RPMI8226 (cell line): ENCODE data around the gene ATP12A.

Experiments
- DNase-seq: peaks from one replicate; pipeline ENCODE4 v3.0.0-alpha.2; 2015

The ATP12A gene

DNA sequence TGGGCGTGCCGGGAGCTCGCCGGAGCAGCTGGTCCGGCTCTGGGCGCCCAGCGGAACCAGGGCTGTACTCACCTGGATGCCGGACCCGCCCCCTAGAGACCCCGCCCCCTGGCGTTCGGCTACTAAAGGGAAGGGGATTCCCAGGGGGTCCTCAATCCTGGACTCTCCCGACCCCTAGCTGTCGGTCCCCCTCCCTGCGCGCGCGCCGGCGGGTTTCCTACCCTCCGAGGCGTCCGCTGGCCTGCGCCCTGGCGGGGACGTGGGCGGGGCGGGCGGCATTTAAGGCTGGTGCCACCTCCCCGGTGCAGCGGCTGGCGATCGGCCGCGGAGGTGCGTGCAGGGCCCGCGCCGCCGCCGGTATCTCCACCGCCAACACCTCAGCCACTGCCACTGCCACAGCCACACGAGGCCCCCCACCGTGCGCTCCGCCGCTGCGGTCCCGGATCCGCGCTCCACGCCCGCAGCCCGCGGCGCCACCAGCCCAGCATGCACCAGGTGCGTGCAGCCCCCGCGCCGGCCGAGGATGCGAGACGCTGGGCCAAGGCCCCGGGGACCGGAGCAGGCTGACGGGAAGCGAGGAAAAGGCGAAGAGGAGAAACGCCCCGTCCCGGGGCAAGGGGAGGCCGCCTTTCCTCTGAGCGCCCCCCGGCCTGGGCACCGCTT lies at the start of gene ATP12A:
ATP12A (plus strand) TSS at position 151 of the 663 bp plus-strand sequence; CDS start at position 487, 336 bp downstream.
- no peak for DNase-seq

- DNase-seq, result no peak
Measured at GRCh38 chr13:24630851-24631620, 49.2 kb upstream of the ATP12A start.

DNA sequence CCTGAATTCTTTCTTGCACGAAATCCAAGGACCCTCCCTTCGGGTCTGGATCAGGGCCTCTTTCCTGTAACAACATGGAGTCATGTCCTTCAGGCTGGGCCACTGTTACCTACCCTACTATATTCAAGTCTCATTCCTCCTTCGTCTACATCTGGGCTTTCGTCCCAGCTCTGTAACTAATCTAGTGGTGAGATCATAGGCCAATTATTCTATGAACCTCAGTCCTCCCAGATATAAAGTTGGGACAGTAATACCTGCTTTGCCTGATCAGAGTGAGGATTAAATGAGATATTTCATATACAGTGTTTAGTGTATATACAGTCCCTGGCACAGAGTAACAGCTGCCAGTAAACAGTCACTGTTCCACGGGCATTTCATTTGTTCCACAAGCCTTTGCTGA lies 48.3 kb upstream of the ATP12A start:
- DNase-seq, result no peak

- DNase-seq, result no peak
Measured at GRCh38 chr13:24632382-24633121, 47.7 kb upstream of the ATP12A start.

DNA sequence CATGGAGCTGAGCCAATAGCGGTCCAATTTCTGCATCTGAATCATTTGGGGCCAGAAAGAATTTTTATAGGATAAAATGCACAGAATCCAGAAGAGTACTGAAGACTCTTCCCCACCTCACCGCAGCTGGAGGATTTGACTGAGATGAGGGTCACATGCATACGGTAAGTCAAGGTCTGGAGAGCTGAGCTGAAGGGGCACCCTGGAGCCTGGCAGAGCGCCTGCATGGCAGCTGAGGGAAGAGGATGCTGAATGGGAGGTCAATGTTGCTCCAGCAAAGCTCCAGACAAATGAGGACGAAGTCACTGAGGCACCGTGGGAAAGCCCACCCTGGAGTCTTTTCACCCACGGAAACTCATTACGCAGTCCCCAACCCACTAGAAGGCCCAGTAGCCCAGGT lies 43.4 kb upstream of the ATP12A start:
- no peak for DNase-seq

- no peak for DNase-seq
Measured at GRCh38 chr13:24638096-24638495, 42.1 kb upstream of the ATP12A start.

DNA sequence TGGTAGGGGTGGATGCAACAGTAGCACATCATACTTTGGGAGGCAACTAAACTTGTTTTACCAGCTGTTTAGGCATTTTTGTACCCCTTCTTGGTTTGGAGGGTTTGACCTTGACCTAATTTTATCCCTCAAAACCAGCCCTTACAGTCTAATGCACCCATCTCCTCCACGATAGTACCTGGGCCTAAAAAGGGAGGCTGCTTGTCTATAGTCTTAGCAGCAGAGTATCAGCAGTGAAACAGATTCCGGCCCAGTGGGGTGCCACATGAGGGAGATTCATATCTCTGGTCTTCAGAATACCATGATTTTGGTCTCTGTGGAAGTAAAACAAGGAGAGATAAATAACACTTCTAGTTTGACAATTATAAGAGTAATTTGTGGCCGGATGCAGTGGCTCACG lies 39.5 kb upstream of the ATP12A start:
- DNase-seq, result no peak

DNA sequence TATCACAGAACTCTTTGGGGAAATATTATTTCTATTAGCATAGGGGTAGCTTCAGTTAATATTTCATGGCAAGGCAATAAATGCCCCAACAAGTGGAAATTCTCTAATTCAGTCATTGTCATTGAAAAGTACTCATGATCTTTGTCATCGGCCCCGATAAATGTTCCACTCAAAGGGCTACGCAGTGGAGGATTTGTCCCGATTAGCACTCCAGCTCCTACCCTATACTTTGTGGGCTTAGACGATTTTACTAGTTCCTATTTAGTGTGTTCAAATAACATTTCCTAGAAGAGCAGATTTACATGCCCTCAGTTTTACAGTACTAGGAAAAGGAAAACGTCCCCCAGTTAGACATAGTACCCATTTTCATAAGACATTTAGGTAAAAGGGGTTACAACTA lies 38.0 kb upstream of the ATP12A start:
- no peak for DNase-seq

GRCh38 chr13:24644036-24644435 lies 36.2 kb upstream of the ATP12A start:
- DNase-seq, result no peak

- no peak for DNase-seq
Measured at GRCh38 chr13:24648271-24648670, 31.9 kb upstream of the ATP12A start.

- DNase-seq, result no peak
Measured at GRCh38 chr13:24648983-24649687, 31.1 kb upstream of the ATP12A start.

- DNase-seq, result no peak
Measured at GRCh38 chr13:24649688-24650043, 30.5 kb upstream of the ATP12A start.

DNA sequence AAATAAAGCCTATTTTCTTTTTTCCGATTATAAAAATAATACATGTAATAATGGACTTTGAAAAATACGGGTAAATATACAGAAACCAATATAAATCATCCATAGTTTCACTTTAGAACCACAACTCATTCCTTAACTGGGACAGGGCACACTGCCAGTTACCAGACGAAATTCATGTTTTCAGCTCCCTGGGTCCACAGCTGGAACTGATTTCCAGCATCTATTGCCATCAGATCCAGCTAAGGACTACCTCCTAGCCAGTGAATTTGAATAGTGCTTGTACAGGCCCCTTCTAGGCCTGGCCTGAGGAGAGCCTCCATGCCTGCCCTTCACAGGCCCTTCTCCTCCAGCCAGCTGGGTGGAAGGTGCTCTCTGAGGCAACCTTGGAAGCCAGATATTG lies 30.0 kb upstream of the ATP12A start:
- DNase-seq, result no peak

GRCh38 chr13:24651718-24652345 lies 28.4 kb upstream of the ATP12A start:
- no peak for DNase-seq

GRCh38 chr13:24652359-24652758 lies 27.8 kb upstream of the ATP12A start:
- no peak for DNase-seq

- DNase-seq, result no peak
Measured at GRCh38 chr13:24654741-24655140, 25.5 kb upstream of the ATP12A start.

GRCh38 chr13:24659239-24659638 lies 21.0 kb upstream of the ATP12A start:
- DNase-seq, result no peak

- DNase-seq, result no peak
Measured at GRCh38 chr13:24660023-24660741, 20.0 kb upstream of the ATP12A start.

DNA sequence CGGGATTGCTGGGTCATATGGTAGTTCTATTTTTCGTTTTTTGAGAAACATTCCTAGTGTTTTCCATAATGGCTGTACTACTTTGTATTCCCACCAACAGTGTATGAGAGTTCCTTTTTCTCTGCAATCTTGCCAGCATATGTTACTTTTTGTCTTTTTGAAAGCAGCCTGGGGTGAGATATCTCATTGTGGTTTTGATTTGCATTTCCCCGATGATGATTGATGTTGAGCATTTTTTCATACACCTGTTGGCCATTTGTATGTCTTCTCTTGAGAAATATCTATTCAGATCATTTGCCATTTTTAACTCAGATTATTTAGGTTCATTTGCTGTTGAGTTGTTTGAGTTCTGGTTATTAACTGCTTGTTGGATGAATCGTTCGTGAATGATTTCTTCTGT lies 18.5 kb upstream of the ATP12A start:
- no peak for DNase-seq

GRCh38 chr13:24662195-24663088 lies 17.8 kb upstream of the ATP12A start:
- DNase-seq, result no peak

DNA sequence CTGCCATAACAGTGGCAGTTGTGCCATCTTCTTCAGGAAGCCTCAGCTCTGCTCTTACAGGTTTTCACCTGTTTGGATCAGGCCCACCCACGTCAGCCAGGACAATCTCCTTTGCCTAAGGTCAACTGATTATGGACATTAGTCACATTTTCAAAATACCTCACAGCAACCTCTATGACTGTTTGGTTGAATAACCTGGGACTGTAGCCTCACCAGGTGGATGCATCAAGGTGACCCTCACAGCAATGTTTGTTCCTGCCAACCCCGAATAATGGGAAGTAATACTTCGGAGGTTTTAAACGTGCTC lies 17.2 kb upstream of the ATP12A start:
- no peak for DNase-seq
